RWPE1 (cell line): ENCODE results near the gene FAM174C.
A peak's percentile ranks its signal among the peaks of the same experiment; 100 is the strongest.

Source experiments
- CTCF ChIA-PET: fragments of 350-600 bp; sonication (Branson Sonifier 250); formaldehyde crosslinking; extraction: SDS; loops from one replicate; lab custom pipeline; 2021; lab: Yijun Ruan, JAX
- POLR2A ChIA-PET: fragments of 400-600 bp; formaldehyde crosslinking; extraction: SDS; loops from one replicate; lab custom pipeline; 2020; ENCODE audit warnings: antibody characterized with exemption; ENCODE audit not compliant: low non-redundant PET; lab: Yijun Ruan, JAX
- DNase-seq: peaks from one replicate; pipeline ENCODE4 v3.0.0; 2012; ENCODE audit warnings: low spot score
- H3K27ac ChIP-seq: fragments of 450-650 bp; 2 replicates; pipeline ENCODE4 v1.5.1; 2017
- CTCF ChIP-seq: fragments of 450-650 bp; conservative IDR thresholded peaks from 2 replicates; pipeline ENCODE4 v1.5.1; 2017; ENCODE audit warnings: low read depth, mild to moderate bottlenecking

Gene FAM174C

GRCh38 chr19:1276628-1277022 lies 1.3 kb downstream of the FAM174C start:
- H3K27ac ChIP-seq, result peak overlapping the region; percentile 100
- no peak for TF ChIP-seq CTCF
- CTCF ChIA-PET, result no interaction called here

GRCh38 chr19:1277061-1277460 lies 1.7 kb downstream of the FAM174C start:
- no peak for DNase-seq
- ChIA-PET POLR2A (no interaction called here), CTCF (no interaction called here)
- no peak for TF ChIP-seq CTCF
- peak overlapping the region; percentile 100 for H3K27ac ChIP-seq

More at GRCh38 chr19:1276628-1277022, 1.3 kb downstream of the FAM174C start:
- POLR2A ChIA-PET, result no interaction called here
- DNase-seq, result no peak

- POLR2A ChIA-PET, result interaction anchor here (0.6 kb wide), 1 partner anchor 18 kb away, joined by 4 read pairs; no protein-coding TSS in a partner anchor
- peak overlapping the region; percentile 100 for H3K27ac ChIP-seq
- DNase-seq, result no peak
- CTCF ChIA-PET, result interaction anchor here (1.5 kb wide), 1 partner anchor 34 kb away, joined by 3 read pairs; no protein-coding TSS in a partner anchor
- TF ChIP-seq CTCF, result no peak
Observed at GRCh38 chr19:1278074-1278473, 2.7 kb downstream of the FAM174C start.

GRCh38 chr19:1278713-1279660 lies 3.7 kb downstream of the FAM174C start:
- DNase-seq, result no peak
- TF ChIP-seq CTCF, result no peak
- H3K27ac ChIP-seq, result peak overlapping the region; percentile 100
- ChIA-PET POLR2A (interaction anchor here (0.5 to 0.6 kb wide), 3 partner anchors 19 to 96 kb away, joined by 3 to 5 read pairs (median 4); no protein-coding TSS in a partner anchor), CTCF (interaction anchor here (0.5 to 1.7 kb wide), 10 partner anchors 16 to 324 kb away, joined by 3 to 12 read pairs (median 4); no protein-coding TSS in a partner anchor)

GRCh38 chr19:1279782-1280341 lies 4.5 kb downstream of the FAM174C start:
- peak overlapping the region; percentile 100 for H3K27ac ChIP-seq
- DNase-seq, result peak; percentile 71
- POLR2A ChIA-PET, result no interaction called here
- CTCF ChIA-PET, result interaction anchor here (0.5 to 1.7 kb wide), 15 partner anchors 11 to 1620 kb away, joined by 3 to 12 read pairs (median 3); no protein-coding TSS in a partner anchor
- peak; percentile 93 for TF ChIP-seq CTCF
